K562 (cell line): ENCODE results near the gene SGMS1. TPM values are rescaled to one million over a fixed set of nuclear protein-coding genes. Genes with fewer than 3 reads are reported as not detected.

Experiments used
- ARID1B ChIP-seq: fragments of 450-650 bp; IDR thresholded peaks from 2 replicates; pipeline ENCODE4 v1.6.1; 2016; ENCODE audit warnings: antibody characterized with exemption, mild to moderate bottlenecking, inconsistent platforms
- ASH1L ChIP-seq: fragments of 450-650 bp; IDR thresholded peaks from 2 replicates; pipeline ENCODE4 v1.6.1; 2018; ENCODE audit warnings: borderline replicate concordance, mild to moderate bottlenecking, low read depth; ENCODE audit not compliant: partially characterized antibody
- ATF7 ChIP-seq: fragments of 450-650 bp; IDR thresholded peaks from 2 replicates; pipeline ENCODE4 v1.7.1; 2014; ENCODE audit warnings: mild to moderate bottlenecking, moderate library complexity
- BCL6 ChIP-seq: fragments of 250-450 bp; sonication (Bioruptor Pico); IDR thresholded peaks from 2 replicates; pipeline ENCODE4 v1.4.0; 2020
- CBFA2T2 ChIP-seq: fragments of 450-650 bp; conservative IDR thresholded peaks from 2 replicates; pipeline ENCODE4 v1.6.1; 2017; ENCODE audit warnings: mild to moderate bottlenecking
- COPS2 ChIP-seq: fragments of 450-650 bp; conservative IDR thresholded peaks from 2 replicates; pipeline ENCODE4 v1.6.1; 2016; ENCODE audit warnings: mild to moderate bottlenecking, moderate library complexity
- KAT8 ChIP-seq: fragments of 450-650 bp; IDR thresholded peaks from 2 replicates; pipeline ENCODE4 v1.6.1; 2016; ENCODE audit warnings: low read depth, mild to moderate bottlenecking
- KHSRP ChIP-seq: fragments of 450-650 bp; IDR thresholded peaks from 2 replicates; pipeline ENCODE4 v1.6.1; 2017
- MAFG ChIP-seq: fragments of 450-650 bp; conservative IDR thresholded peaks from 2 replicates; pipeline ENCODE4 v1.6.1; 2016; ENCODE audit warnings: missing genetic modification characterization, missing compliant biosample characterization
- MCM2 ChIP-seq: fragments of 450-650 bp; IDR thresholded peaks from 2 replicates; pipeline ENCODE4 v1.6.1; 2017; ENCODE audit warnings: low read depth, mild to moderate bottlenecking
- MCM7 ChIP-seq, 2 experiments: fragments of 450-650 bp; IDR thresholded peaks; 2 replicates each; pipeline ENCODE4 v1.6.1; 2016 to 2018
- PTBP1 ChIP-seq: fragments of 200-400 bp; formaldehyde crosslinking; IDR thresholded peaks from 2 replicates; pipeline ENCODE4 v1.6.1; 2017; ENCODE audit warnings: low read depth, low read length
- RNF2 ChIP-seq: sonication (generic); IDR thresholded peaks from 2 replicates; pipeline ENCODE4 v1.6.1; 2016
- THRB ChIP-seq: fragments of 450-650 bp; formaldehyde crosslinking; conservative IDR thresholded peaks from 2 replicates; pipeline ENCODE4 v1.4.0; 2022; ENCODE audit warnings: mild to moderate bottlenecking, missing genetic modification characterization
- ZBED1 ChIP-seq: IDR thresholded peaks from 2 replicates; pipeline ENCODE4 v1.6.1; 2014
- ZBTB2 ChIP-seq: fragments of 450-650 bp; IDR thresholded peaks from 2 replicates; pipeline ENCODE4 v1.6.1; 2016; ENCODE audit warnings: antibody characterized with exemption
- ZKSCAN1 ChIP-seq: fragments of 150-350 bp; IDR thresholded peaks from 2 replicates; pipeline ENCODE4 v1.6.1; 2016; ENCODE audit warnings: low read depth, low read length
- ZKSCAN3 ChIP-seq: fragments of 250-450 bp; sonication (Bioruptor Pico); IDR thresholded peaks from 2 replicates; pipeline ENCODE4 v1.4.0; 2020
- ZNF23 ChIP-seq: fragments of 250-450 bp; sonication (Bioruptor Pico); IDR thresholded peaks from 2 replicates; pipeline ENCODE4 v1.4.0; 2020; ENCODE audit warnings: mild to moderate bottlenecking
- ZNF316 ChIP-seq: fragments of 450-650 bp; IDR thresholded peaks from 2 replicates; pipeline ENCODE4 v1.6.1; 2016
- ZNF347 ChIP-seq: fragments of 450-650 bp; formaldehyde crosslinking; IDR thresholded peaks from 2 replicates; pipeline ENCODE4 v1.4.0; 2020; ENCODE audit warnings: low read depth, mild to moderate bottlenecking, moderate library complexity
- ZNF717 ChIP-seq: fragments of 250-450 bp; sonication (Bioruptor Pico); IDR thresholded peaks from 2 replicates; pipeline ENCODE4 v1.5.0; 2021
- polyA plus RNA-seq, 8 experiments: library from polyadenylated mRNA; depleted of rRNA in 4 of 8; stranded (reverse) in 5 of 8; unstranded in 3 of 8; fragments of >200 nt; fragmentation: Nextera tagmentation in 2 of 8; fragmentation: Illumina TruSeq in 1 of 8; extraction: Ambion mirVana in 2 of 8; extraction: Trizol in 1 of 8; gene quantifications; 2 replicates each; pipeline versions ENCODE4 v1.2.1 to v1.2.3, GENCODE V29; 2011 to 2014; ENCODE audit warnings: inconsistent platforms in 1 of 8, missing spikeins in 1 of 8
- total RNA-seq, 7 experiments: library from RNA; depleted of rRNA in 6 of 7; stranded (reverse); fragments of >200 nt in 6 of 7; fragmentation: Illumina TruSeq in 2 of 7; extraction: Trizol in 2 of 7; gene quantifications; 2 replicates each; pipeline versions ENCODE4 v1.2.1 to v1.2.3, GENCODE V29; 2011 to 2021; ENCODE audit warnings: low replicate concordance in 1 of 7
- TF ChIP-seq, protein P1 (sequence below): fragments of 250-450 bp; sonication (Bioruptor Pico); IDR thresholded peaks from 2 replicates; pipeline ENCODE4 v1.8.0; 2021; ENCODE audit warnings: moderate library complexity, mild to moderate bottlenecking, inconsistent platforms
- TF ChIP-seq, protein P2 (sequence below): fragments of 250-450 bp; sonication (Bioruptor Pico); IDR thresholded peaks from 2 replicates; pipeline ENCODE4 v1.8.0; 2021; ENCODE audit warnings: mild to moderate bottlenecking, moderate library complexity
- TF ChIP-seq, protein P3 (sequence below): fragments of 250-450 bp; sonication (Bioruptor Pico); IDR thresholded peaks from 2 replicates; pipeline ENCODE4 v1.4.0; 2020
- TF ChIP-seq, protein P4 (sequence below): fragments of 250-450 bp; sonication (Bioruptor Pico); IDR thresholded peaks from 2 replicates; pipeline ENCODE4 v1.4.0; 2020; ENCODE audit warnings: mild to moderate bottlenecking, moderate library complexity

The SGMS1 gene
- total and polyA plus RNA-seq, 9 of the 15 experiments (the other 6 are each of a cell fraction or from before 2014, with no cell fraction given) = 22.6 to 232 (median 82.2) TPM

DNA sequence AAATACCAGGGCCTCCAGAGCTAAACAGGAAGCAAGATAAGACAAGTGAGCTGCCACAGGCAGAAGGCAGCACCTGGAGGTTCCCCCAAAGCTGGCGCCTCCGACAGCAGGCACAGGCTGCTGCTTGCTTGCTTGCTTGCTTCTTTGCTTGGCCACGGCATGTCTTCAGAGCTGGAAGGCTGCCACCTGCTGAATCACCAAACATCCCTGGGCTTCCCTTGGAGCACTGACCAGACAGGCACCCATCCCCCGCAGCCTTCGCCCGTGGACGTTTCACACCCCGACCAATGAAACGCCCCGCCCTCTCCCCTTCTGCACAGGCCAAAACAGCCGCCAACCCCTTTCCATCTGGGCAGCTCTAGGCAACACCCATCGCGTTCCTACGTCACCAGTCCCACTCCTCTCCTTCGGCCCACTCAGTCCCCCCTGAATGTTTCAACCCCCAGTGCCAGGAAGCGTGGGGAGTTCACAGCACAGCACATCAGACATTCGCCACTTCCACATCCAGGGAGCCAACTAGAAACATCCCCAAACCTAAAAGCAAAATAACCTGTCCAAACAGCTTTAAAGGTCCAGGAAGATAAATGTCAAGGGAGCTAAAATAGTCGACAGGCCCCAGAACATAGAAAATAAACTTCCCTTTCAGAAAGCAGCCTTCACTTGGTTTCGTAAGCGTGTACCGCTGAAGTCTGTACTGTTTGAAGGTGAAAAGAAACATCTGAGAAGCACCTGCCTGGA, 1.6 kb downstream of the SGMS1 start (continued):
- TF ChIP-seq THRB (CRISPR knock-in tag) = peak; percentile 80; the same call in 1 of the 2 replicates
- peak; percentile 76 for TF ChIP-seq ZNF316
- TF ChIP-seq PTBP1 = no peak
- TF ChIP-seq, protein P1, sequence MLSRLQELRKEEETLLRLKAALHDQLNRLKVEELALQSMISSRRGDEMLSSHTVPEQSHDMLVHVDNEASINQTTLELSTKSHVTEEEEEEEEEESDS = no peak
- TF ChIP-seq KHSRP = no peak
- no peak for TF ChIP-seq BCL6 (CRISPR knock-in tag)
- TF ChIP-seq ZNF717 (CRISPR knock-in tag) = no peak
- no peak for TF ChIP-seq COPS2
- TF ChIP-seq RNF2 = peak; percentile 68
- no peak for TF ChIP-seq ZNF347 (CRISPR knock-in tag)
- peak; percentile 89 for TF ChIP-seq ZBTB2
- no peak for TF ChIP-seq KAT8
- no peak for TF ChIP-seq ZBED1
- 0 out of 2 replicates have a peak, but pooled peaks have one; percentile 6 for TF ChIP-seq CBFA2T2
- no peak for TF ChIP-seq ZKSCAN3 (CRISPR knock-in tag)
- TF ChIP-seq, protein P2, sequence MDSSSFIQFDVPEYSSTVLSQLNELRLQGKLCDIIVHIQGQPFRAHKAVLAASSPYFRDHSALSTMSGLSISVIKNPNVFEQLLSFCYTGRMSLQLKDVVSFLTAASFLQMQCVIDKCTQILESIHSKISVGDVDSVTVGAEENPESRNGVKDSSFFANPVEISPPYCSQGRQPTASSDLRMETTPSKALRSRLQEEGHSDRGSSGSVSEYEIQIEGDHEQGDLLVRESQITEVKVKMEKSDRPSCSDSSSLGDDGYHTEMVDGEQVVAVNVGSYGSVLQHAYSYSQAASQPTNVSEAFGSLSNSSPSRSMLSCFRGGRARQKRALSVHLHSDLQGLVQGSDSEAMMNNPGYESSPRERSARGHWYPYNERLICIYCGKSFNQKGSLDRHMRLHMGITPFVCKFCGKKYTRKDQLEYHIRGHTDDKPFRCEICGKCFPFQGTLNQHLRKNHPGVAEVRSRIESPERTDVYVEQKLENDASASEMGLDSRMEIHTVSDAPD = no peak
- TF ChIP-seq ZNF23 (CRISPR knock-in tag) = 0 out of 2 replicates have a peak, but pooled peaks have one; percentile 39
- TF ChIP-seq ZKSCAN1 = peak; percentile 71
- TF ChIP-seq ARID1B = peak; percentile 73
- TF ChIP-seq, protein P3, sequence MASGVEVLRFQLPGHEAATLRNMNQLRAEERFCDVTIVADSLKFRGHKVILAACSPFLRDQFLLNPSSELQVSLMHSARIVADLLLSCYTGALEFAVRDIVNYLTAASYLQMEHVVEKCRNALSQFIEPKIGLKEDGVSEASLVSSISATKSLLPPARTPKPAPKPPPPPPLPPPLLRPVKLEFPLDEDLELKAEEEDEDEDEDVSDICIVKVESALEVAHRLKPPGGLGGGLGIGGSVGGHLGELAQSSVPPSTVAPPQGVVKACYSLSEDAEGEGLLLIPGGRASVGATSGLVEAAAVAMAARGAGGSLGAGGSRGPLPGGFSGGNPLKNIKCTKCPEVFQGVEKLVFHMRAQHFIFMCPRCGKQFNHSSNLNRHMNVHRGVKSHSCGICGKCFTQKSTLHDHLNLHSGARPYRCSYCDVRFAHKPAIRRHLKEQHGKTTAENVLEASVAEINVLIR (CRISPR knock-in tag) = peak; percentile 57
- TF ChIP-seq MCM7 (IDR thresholded peaks at IDR 0.05) = no peak
- peak; percentile 46 for TF ChIP-seq MAFG (tag)
- TF ChIP-seq ATF7 = peak; percentile 62; the same call in 1 of the 2 replicates
- TF ChIP-seq, protein P4, sequence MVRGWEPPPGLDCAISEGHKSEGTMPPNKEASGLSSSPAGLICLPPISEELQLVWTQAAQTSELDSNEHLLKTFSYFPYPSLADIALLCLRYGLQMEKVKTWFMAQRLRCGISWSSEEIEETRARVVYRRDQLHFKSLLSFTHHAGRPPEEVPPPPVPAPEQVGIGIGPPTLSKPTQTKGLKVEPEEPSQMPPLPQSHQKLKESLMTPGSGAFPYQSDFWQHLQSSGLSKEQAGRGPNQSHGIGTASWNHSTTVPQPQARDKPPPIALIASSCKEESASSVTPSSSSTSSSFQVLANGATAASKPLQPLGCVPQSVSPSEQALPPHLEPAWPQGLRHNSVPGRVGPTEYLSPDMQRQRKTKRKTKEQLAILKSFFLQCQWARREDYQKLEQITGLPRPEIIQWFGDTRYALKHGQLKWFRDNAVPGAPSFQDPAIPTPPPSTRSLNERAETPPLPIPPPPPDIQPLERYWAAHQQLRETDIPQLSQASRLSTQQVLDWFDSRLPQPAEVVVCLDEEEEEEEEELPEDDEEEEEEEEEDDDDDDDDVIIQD = 0 out of 2 replicates have a peak, but pooled peaks have one; percentile 52
- no peak for TF ChIP-seq ASH1L
- no peak for TF ChIP-seq MCM2
